GM21717 (cell line): ENCODE data around the gene DNMT1.

Experiments
- ATAC-seq: cut with Tn5 transposase; IDR thresholded peaks from one replicate; pipeline ENCODE4 v1.9.1; 2021; ENCODE audit warnings: mild to moderate bottlenecking, moderate library complexity; ENCODE audit not compliant: unreplicated experiment

Gene DNMT1

DNA sequence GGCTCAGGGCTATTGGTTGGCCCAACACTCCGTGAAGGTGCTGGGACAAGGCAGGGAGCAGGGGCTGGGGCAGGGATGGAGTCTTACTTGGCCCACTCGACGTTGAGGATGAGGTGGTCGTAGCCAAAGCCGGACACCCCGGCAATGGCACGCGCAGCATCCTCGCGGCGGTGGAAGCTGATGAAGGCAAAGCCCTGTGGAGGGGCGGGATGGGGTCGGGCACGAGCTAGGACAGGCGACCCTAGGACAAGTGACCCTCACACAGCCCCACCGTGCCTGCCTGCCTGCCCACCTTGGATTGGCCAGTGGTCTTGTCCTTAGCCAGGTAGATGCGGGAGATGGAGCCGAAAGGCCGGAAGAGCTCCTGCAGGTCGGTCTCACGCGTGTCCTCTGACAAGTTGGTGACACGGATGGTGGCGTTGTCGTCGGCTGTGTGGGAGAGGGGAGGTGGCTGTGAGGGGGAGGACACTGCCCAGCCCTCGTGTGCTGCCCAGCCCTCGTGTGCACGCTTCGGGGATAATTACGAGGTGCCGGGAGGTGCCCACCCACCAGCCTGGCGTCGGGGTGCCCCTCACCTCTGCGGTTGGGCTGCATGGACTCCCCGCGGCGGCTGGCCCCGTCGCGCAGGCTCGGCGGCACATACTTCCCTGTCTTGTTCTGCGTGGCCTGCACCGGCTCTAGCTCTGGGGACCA lies 79.2 kb downstream of the DNMT1 start:
- no peak for ATAC-seq

DNA sequence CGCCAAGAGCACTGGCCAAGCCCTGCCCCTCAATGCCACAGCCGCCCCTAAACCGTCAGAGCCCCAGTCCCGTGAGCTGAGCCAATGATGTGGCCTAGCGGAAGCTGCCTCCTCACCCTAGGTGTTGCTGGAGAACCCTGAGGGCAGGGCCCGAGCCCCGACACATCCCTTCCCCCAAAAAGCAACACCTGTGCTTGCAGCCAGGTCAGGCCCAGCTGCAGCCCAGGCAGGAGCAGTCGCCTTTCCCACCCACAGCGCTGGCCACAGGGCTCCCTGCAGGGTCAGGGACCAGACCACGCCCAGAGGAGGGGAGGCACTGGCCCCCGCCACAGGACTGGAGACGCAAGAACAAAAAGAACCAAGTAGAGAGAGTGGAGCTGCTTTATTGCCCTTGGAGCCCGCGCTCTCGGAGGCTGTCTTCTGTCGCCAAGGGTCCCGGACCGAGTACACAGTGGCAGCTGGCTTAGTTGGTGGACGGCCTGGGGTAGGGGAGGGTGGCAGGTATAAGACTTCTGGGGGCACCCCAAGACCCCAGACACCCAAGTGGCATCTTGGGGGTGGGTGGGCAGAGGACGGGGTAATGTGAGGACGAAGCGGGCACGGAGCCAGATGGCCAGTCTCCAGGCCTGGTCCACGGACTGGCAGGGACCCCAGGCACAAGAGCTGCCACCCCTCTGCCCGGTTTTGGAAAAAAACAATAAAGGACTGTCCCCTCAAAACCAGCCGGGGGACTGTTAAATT lies 79.9 kb downstream of the DNMT1 start:
- ATAC-seq = no peak

DNA sequence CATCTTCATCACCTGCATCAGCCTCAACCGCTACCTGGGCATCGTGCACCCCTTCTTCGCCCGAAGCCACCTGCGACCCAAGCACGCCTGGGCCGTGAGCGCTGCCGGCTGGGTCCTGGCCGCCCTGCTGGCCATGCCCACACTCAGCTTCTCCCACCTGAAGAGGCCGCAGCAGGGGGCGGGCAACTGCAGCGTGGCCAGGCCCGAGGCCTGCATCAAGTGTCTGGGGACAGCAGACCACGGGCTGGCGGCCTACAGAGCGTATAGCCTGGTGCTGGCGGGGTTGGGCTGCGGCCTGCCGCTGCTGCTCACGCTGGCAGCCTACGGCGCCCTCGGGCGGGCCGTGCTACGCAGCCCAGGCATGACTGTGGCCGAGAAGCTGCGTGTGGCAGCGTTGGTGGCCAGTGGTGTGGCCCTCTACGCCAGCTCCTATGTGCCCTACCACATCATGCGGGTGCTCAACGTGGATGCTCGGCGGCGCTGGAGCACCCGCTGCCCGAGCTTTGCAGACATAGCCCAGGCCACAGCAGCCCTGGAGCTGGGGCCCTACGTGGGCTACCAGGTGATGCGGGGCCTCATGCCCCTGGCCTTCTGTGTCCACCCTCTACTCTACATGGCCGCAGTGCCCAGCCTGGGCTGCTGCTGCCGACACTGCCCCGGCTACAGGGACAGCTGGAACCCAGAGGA lies 80.6 kb downstream of the DNMT1 start:
- no peak for ATAC-seq

DNA sequence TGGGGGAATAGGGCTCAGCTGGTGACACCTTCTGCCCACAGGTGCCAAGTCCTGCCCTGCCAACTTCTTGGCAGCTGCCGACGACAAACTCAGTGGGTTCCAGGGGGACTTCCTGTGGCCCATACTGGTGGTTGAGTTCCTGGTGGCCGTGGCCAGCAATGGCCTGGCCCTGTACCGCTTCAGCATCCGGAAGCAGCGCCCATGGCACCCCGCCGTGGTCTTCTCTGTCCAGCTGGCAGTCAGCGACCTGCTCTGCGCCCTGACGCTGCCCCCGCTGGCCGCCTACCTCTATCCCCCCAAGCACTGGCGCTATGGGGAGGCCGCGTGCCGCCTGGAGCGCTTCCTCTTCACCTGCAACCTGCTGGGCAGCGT lies 81.2 kb downstream of the DNMT1 start:
- no peak for ATAC-seq

DNA sequence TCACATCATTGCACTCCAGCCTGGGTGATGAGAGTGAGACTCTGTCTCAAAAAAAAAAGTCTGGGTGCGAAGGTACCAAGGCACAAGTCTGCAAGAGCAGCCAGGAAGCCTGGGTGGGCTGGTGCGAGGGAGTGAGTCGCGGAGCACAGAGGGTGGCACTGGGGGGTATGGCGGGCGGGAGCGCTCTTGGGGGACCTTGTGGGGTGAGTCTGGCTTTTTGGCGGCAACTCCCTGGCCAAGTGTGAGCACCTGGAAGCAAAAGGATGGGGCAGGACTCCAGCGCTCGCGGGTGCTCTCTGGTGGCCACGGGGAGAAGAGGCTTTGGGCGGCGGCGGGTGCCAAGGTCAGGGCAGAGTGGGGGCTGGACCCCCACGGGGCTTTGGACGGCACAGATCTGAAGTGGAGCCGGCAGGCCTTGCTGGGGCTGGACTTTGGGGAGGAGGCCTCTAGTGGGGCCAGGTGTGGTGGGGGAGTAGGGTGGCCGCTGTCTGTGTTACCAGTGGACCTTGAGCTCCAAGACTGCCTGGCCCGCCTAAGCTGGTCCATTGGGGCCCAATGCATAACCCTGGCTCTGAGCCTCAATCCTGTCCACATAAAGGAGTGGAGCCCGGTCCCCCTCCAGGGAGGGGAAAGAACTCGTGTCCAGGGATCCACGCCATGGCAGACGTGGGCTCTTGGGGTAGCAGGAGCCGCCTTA lies 81.7 kb downstream of the DNMT1 start:
- ATAC-seq = no peak

DNA sequence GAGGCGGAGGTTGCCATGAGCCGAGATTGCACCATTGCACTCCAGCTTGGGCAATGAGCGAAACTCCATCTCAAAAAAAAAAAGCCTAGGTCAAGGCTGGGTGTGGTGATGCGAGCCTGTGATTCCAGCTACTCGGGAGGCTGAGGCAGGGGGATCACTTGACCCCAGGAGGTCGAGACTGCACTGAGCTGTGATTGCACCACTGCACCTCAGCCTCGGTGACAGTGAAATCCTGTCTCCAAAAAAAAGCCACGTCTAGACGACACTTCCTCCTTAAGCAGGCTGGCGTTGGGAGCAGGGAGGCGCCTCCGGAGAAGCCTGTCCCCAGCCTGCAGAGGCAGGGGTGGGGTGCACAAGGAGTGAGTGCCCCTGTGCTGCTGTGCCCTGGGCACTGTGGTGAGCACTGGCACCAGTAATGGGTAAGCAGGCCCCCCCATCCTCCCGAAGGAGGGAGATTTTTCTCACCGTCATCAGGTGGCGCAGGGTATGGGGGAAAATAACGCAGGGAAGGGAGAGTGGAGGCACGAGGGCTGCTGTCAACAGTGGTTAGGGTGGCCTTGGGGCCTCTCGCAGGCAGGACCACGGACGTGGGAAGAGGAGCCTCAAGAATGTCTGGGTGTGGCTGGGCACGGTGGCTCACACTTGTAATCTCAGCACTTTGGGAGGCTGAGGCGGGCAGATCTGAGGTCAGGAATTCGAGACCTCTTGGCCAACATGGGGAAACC lies 82.6 kb downstream of the DNMT1 start:
- ATAC-seq = no peak

DNA sequence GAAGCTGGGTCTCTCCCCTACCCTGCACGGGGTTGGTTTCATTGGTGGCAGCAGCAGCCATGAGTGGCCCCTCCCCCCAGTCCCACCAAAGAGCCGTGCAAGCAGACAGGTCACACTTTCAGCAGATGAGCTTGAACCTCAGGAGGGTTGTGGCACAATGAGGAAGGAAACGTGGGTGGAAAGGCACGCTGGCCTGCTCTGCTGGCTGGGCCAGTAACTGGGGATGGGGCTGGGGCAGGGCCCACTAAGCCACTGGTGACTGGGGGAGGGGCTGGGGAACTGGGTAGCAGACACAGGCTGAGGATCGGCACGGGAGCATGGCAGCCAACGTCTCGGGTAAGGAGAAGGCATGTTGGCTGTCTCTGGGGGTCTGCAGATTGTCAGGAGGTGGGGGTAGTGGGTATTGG lies 83.3 kb downstream of the DNMT1 start, which contains the start of gene P2RY11:
Gene P2RY11 (plus strand): TSS at position 289 of the 407 bp plus-strand sequence. CDS start 29 bp downstream, at position 318.
- no peak for ATAC-seq

DNA sequence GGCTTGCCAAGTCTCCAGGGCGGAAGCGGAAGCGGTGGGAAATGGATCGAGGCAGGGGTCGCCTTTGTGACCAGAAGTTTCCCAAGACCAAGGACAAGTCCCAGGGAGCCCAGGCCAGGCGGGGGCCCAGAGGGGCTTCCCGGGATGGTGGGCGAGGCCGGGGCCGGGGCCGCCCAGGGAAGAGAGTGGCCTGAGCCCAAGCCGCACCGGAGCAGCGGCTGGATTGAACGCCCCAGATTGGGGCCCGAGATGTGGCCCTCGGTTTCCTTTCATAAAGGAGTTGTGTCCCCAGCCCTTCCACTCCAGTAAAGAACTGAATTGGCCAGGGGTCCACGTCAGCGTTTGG lies 83.8 kb downstream of the DNMT1 start:
- ATAC-seq = no peak

DNA sequence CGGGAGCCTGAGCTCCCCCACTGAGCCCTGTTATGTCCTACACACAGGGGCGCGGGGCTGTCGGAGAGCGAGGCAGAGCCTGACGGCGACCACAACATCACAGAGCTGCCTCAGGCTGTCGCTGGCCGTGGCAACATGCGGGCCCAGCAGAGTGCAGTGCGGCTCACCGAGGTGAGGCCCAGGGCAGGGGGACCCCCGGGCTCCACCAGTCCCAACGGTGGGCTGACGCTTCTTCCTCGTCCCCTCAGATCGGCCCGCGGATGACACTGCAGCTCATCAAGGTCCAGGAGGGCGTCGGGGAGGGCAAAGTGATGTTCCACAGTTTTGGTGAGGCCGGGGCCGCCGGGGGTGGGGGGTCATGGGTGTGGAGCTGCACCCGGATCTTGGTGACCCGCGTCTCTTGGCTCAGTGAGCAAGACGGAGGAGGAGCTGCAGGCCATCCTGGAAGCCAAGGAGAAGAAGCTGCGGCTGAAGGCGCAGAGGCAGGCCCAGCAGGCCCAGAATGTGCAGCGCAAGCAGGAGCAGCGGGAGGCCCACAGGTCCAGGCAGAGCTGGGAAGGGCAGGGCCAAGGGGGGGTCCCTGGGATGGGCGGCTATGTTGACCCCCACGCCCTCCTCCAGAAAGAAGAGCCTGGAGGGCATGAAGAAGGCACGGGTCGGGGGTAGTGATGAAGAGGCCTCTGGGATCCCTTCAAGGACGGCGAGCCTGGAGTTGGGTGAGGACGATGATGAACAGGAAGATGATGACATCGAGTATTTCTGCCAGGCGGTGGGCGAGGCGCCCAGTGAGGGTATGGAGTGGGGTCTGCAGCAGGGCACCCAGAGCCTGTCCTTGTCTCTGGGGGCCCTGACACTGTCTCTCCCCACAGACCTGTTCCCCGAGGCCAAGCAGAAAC lies 84.4 kb downstream of the DNMT1 start:
- no peak for ATAC-seq

DNA sequence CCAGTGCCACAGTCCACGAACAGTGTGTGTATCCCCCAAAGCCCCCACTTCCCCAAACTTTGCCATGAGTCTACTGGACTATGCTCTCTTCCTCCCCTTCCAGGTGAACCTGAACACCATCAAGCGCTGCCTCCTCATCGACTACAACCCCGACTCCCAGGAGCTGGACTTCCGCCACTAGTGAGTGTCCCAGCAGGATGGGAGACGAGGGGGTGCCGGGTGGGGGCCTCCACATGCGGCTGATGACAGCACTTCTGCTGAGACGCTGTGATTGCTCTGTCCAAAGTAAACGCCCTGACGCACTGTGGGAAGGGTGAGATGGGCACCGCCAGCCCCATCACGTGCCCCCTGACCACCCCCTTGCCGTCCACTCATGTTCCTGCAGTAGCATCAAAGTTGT lies 85.2 kb downstream of the DNMT1 start:
- no peak for ATAC-seq

DNA sequence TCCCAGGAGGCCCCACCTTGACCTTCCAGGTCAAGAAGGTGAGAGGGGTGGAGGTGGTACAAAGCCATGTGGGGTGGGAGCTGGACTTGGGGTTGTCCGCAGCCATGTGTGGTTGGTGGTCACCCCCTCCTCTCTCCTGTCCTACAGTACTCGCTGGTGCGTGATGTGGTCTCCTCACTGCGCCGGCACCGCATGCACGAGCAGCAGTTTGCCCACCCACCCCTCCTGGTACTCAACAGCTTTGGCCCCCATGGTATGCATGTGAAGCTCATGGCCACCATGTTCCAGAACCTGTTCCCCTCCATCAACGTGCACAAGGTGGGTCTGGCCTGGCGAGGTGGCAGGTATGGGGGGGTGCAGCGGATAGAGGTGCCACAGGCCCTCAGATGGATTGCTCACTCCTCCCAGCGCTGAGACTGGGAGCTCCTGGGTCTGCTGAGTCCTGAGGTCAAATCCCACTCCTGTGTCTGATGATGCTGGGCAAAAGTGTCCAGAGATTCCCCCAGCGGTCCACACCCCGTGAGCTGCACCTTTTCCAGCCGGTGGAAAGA lies 86.9 kb downstream of the DNMT1 start:
- no peak for ATAC-seq

DNA sequence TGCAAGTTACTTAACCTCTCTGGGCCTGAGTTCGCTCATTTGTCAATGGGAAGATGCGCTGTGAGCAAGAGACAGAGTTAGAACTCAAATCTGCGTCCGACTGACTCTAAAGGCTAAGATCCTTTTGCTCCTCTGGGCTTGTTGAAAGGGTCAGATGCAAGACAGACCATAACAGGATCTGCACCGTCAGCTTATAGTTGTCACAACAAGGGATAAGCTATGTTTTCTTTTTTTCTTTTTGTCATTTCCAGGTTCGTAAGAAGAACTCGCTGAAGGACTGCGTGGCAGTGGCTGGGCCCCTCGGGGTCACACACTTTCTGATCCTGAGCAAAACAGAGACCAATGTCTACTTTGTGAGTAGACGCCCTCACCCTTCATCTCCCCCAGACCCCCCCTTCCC lies 87.5 kb downstream of the DNMT1 start:
- ATAC-seq = no peak

DNA sequence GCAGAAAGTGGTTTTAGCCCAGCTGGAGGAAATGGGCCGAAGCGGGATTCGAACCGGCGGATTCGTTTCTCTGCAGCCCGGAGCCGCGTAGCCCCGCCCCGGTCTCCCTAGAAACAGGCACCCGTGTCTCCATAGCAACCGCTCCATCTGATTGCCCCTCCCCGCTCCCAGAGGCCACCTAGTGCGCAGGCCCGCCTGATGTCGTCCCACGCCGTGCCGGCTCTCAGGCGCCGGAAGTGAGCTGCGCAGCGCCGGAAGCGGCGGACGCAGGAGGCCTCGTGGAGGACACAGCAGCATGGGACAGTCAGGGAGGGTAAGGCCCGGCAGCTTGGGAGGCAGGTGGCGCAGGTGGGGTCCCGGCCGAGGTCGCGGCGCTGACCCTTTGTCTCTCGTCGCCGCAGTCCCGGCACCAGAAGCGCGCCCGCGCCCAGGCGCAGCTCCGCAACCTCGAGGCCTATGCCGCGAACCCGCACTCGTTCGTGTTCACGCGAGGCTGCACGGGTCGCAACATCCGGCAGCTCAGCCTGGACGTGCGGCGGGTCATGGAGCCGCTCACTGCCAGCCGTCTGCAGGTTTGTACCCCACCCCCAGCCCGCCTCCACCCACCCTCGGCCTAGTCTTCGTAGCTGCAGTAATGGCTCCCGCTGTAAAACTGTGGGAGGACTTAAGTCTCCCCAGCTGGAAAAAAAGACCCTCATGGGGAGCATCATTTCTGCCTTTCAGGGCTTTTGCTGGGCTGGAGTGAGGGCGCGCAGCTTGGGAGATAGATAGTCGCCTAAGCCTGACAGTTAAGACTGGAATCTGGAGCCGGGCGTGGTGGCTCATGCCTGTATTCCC lies 88.4 kb downstream of the DNMT1 start, which contains the start of gene PPAN:
Gene PPAN (plus strand): TSS at position 263 of the 837 bp plus-strand sequence. CDS start 33 bp downstream, at position 296.
- ATAC-seq = peak; percentile 45

DNA sequence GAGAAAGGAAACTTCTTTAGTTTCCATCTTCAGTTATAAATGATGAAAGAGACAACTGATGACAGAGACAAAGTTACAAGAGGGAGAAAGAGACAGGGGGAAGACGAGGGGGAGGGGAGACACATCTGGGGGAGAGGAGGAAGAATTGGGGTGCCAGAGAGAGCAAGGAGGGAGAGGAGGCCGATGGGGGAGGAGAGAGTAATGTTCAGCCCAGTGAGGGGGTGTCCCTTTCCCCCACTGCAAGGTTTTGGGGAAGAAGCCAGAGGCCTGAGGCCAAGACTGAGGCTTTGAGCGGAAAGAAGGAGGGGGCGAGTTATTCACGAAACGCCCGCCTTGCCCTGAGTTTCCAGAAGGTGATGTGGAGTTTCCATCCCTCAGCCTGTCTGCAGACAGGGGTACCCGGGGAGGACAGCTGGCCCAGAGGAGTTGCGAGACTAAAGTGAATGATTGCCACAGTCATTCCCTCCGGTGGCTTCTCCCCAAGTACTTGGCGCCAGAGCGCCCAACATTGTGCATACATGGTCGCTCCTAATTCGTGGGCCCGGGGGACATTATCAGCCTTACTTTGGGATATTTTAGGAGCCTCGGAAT lies 89.1 kb downstream of the DNMT1 start:
- peak; percentile 25 for ATAC-seq

DNA sequence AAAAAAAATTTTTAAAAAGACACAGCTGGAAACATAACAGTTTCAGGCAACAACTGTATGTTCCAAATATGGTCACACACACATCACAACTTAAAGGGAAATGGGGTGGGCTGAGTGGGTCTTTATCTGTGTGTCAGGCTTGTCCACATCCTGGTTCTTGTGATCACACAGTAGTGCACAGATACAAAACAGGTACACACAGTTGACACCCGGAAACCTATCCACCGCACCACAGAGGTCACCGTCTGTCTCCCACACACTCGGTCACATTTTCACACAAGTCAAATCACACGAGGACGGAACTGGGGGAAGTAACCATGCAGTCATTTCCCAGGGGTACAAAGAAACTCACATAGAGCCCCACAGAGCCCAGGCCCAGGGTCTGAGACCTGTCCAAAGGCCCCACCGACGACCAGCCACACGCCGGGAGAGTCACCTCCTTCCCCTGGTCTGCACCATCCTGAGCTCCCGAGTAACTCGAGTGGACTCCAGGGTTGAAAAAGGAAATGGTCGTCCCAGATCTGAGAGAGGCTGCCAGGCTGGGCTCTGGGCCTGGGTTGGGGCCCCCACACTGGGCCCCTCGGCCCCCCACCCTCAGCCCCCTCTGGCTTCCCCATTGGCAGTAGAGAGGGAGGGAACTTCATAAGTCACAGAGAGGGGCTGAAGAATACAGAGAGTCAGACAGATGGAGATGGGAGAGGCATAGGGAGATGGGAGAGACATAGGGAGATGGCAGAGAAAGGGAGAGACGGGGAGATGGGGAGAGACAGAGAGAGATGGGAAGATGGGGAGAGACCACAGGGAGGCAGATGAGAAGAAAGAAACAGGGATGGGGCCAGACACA lies 89.9 kb downstream of the DNMT1 start:
- ATAC-seq = peak; percentile 25

DNA sequence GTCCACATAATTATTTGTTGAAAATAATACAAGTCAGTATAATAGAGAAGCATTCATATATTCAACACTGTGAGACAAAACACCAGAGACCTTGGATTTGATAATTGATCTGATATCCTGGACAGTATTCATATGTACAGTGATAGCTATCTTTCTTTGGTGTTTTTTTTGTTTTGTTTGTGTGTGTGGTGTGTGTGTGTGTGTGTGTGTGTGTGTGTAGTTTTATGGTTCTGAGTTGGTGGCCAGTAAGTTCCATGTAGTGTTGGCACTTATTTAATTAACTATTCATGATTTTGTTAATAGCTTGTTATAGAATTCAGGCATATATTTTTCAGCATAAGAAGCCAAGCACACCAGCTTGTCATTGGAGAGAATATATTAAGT lies 90.6 kb downstream of the DNMT1 start:
- ATAC-seq = no peak

DNA sequence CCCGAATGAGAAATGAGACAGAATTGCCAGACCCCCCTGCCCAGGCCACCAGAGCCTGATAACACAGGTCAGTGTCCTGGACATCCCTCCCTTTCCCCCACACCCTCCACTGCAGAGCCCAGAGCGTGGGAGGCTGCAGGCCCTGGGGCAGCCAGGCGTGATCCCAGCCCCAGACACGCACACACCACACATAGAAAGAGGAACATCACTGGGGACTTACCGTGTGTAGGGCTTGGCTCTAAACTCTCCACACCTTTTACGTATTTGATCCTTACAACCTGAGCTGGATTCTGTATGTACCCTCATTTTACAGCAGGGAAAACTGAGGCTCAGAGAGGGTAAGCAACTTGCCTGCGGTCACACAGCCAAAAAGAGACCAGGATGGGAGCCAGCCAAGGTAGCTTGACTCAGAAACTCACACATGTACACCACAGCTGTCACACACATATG lies 91.9 kb downstream of the DNMT1 start:
- peak; percentile 30 for ATAC-seq
